ENCODE results near the gene TAPBP.
"Not testable (repeated sequence)": the region's sequence is repeated elsewhere in the genome, so short reads cannot be mapped to it uniquely, and the experiment has no call there.

The TAPBP gene

GRCh38 chr6:33278392-33278741 is 35.5 kb downstream of the TAPBP start:
- H3K9ac ChIP-seq (ENCODE audit: low read depth, low read length): no peak overlapping the region

GRCh38 chr6:33277663-33278391 is 36.1 kb downstream of the TAPBP start:
- Histone ChIP-seq H3K36me3 (ENCODE audit: control insufficient read depth, insufficient read depth, low read length) (peaks cover 52% of the 10 kb centered on the region), H3K9ac (ENCODE audit: low read depth, low read length) (peak overlapping the region; percentile 88), H3K9me3 (ENCODE audit: control insufficient read depth, insufficient read depth, low read length) (no peaks in the 10 kb centered on the region), H3K27me3 (ENCODE audit: control insufficient read depth, insufficient read depth, low read length) (no peaks in the 10 kb centered on the region), H3K4me3 (ENCODE audit: low read depth, low read length) (peak overlapping the region; percentile 76), H3K4me1 (ENCODE audit: control insufficient read depth, insufficient read depth, low read length) (peaks cover 12% of the 10 kb centered on the region)

More at GRCh38 chr6:33278392-33278741, 35.5 kb downstream of the TAPBP start:
- H3K27me3 ChIP-seq (ENCODE audit: control insufficient read depth, insufficient read depth, low read length): no peaks in the 10 kb centered on the region
- H3K4me1 ChIP-seq (ENCODE audit: control insufficient read depth, insufficient read depth, low read length): peaks cover 9% of the 10 kb centered on the region
- peaks cover 47% of the 10 kb centered on the region for H3K36me3 ChIP-seq (ENCODE audit: control insufficient read depth, insufficient read depth, low read length)
- no peaks in the 10 kb centered on the region for H3K9me3 ChIP-seq (ENCODE audit: control insufficient read depth, insufficient read depth, low read length)
- H3K4me3 ChIP-seq (ENCODE audit: low read depth, low read length): peak overlapping the region; percentile 76

- Histone ChIP-seq H3K27me3 (ENCODE audit: control insufficient read depth, insufficient read depth, low read length) (no peaks in the 10 kb centered on the region), H3K4me3 (ENCODE audit: low read depth, low read length) (peak within 1 kb of the TSS; percentile 93), H3K36me3 (ENCODE audit: control insufficient read depth, insufficient read depth, low read length) (peaks cover 56% of the 10 kb centered on the region), H3K9ac (ENCODE audit: low read depth, low read length) (peak within 1 kb of the TSS; percentile 88), H3K4me1 (ENCODE audit: control insufficient read depth, insufficient read depth, low read length) (peaks cover 12% of the 10 kb centered on the region), H3K9me3 (ENCODE audit: control insufficient read depth, insufficient read depth, low read length) (no peaks in the 10 kb centered on the region)
Observed at GRCh38 chr6:33276864-33277662, 36.8 kb downstream of the TAPBP start, which contains the start of gene B3GALT4. Gene B3GALT4, plus strand, starts transcription at chr6:33277123. Its CDS starts 297 bp downstream, at chr6:33277420.

- Histone ChIP-seq H3K9ac (ENCODE audit: low read depth, low read length) (no peak overlapping the region), H3K27me3 (ENCODE audit: control insufficient read depth, insufficient read depth, low read length) (no peaks in the 10 kb centered on the region), H3K4me1 (ENCODE audit: control insufficient read depth, insufficient read depth, low read length) (peaks cover 12% of the 10 kb centered on the region), H3K36me3 (ENCODE audit: control insufficient read depth, insufficient read depth, low read length) (peaks cover 56% of the 10 kb centered on the region), H3K9me3 (ENCODE audit: control insufficient read depth, insufficient read depth, low read length) (no peaks in the 10 kb centered on the region), H3K4me3 (ENCODE audit: low read depth, low read length) (peak overlapping the region; percentile 76)
Observed at GRCh38 chr6:33276581-33276863, 37.4 kb downstream of the TAPBP start.

DNA sequence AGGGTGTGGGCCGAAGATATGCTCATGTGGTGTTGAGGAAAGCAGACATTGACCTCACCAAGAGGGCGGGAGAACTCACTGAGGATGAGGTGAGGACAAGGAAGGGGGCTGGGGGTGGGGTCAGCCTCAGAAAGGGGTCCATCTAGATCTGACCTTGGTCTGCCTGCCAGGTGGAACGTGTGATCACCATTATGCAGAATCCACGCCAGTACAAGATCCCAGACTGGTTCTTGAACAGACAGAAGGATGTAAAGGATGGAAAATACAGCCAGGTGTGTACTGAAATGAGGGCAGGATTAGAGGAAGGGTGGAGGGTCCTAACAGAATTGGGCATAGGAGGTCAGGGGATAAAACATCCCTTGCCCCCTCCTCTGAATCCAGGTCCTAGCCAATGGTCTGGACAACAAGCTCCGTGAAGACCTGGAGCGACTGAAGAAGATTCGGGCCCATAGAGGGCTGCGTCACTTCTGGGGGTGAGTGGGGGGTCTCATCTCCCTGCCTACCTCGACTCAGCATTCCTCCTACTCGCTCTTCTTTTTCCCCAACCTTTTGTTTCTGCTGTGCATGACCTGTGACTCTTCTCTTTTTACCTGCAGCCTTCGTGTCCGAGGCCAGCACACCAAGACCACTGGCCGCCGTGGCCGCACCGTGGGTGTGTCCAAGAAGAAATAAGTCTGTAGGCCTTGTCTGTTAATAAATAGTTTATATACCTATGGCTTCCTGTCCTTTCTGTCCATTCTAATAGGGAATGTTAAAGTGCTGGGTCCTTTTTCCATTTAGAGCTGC is 37.9 kb downstream of the TAPBP start:
- peaks cover 12% of the 10 kb centered on the region for H3K4me1 ChIP-seq (ENCODE audit: control insufficient read depth, insufficient read depth, low read length)
- H3K9ac ChIP-seq (ENCODE audit: low read depth, low read length); H3K27me3 ChIP-seq (ENCODE audit: control insufficient read depth, insufficient read depth, low read length); H3K9me3 ChIP-seq (ENCODE audit: control insufficient read depth, insufficient read depth, low read length): not testable (repeated sequence)
- peak overlapping the region; percentile 93 for H3K4me3 ChIP-seq (ENCODE audit: low read depth, low read length)
- peaks cover 56% of the 10 kb centered on the region for H3K36me3 ChIP-seq (ENCODE audit: control insufficient read depth, insufficient read depth, low read length)

GRCh38 chr6:33273924-33274902 is 39.7 kb downstream of the TAPBP start:
- Histone ChIP-seq H3K27me3 (ENCODE audit: control insufficient read depth, insufficient read depth, low read length) (no peaks in the 10 kb centered on the region), H3K4me1 (ENCODE audit: control insufficient read depth, insufficient read depth, low read length) (peaks cover 12% of the 10 kb centered on the region), H3K4me3 (ENCODE audit: low read depth, low read length) (peak overlapping the region; percentile 93), H3K9ac (ENCODE audit: low read depth, low read length) (peak overlapping the region; percentile 100), H3K36me3 (ENCODE audit: control insufficient read depth, insufficient read depth, low read length) (peaks cover 42% of the 10 kb centered on the region), H3K9me3 (ENCODE audit: control insufficient read depth, insufficient read depth, low read length) (no peaks in the 10 kb centered on the region)

GRCh38 chr6:33273129-33273923 is 40.6 kb downstream of the TAPBP start:
- no peaks in the 10 kb centered on the region for H3K9me3 ChIP-seq (ENCODE audit: control insufficient read depth, insufficient read depth, low read length)
- H3K27me3 ChIP-seq (ENCODE audit: control insufficient read depth, insufficient read depth, low read length): no peaks in the 10 kb centered on the region
- H3K4me3 ChIP-seq (ENCODE audit: low read depth, low read length): peak overlapping the region; percentile 93
- peaks cover 12% of the 10 kb centered on the region for H3K4me1 ChIP-seq (ENCODE audit: control insufficient read depth, insufficient read depth, low read length)
- peaks cover 42% of the 10 kb centered on the region for H3K36me3 ChIP-seq (ENCODE audit: control insufficient read depth, insufficient read depth, low read length)
- peak overlapping the region; percentile 100 for H3K9ac ChIP-seq (ENCODE audit: low read depth, low read length)

DNA sequence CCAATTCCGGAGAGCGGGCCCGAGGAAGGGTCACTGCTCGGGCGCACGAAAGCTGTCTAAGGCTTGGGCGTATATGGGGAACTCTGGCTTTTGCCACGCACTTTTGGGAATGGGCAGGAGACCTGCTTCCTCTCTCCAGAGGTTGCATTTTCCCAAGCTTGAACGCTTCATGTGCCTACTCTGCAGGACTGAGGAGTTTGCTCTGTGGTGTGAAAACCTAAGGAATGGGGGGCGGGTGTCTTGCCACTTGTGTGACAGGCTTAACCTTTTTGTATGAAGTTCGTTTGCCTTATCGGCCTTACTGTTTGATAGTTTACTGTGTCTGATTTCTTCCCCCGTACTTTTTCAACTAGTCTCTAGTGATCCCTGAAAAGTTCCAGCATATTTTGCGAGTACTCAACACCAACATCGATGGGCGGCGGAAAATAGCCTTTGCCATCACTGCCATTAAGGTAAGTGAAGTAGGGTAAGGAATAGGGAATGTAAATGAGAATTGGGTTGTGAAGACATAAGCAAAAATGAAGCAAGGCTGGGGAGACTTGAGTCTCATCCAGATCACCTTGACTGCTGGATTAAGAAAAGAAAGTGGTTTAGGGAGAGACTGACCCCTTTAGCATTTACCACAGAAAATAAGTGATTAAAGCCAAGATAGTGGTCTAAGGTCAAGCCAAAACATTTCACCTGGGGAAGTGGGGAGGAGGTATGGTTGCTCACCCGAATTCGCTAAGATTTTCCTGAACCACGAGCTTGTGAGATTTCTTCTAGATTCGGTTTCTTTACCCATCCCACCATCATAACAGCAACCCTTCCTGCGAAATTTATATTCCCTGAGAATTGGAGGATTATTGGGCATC is 41.4 kb downstream of the TAPBP start:
- peaks cover 12% of the 10 kb centered on the region for H3K4me1 ChIP-seq (ENCODE audit: control insufficient read depth, insufficient read depth, low read length)
- peak overlapping the region; percentile 100 for H3K9ac ChIP-seq (ENCODE audit: low read depth, low read length)
- H3K36me3 ChIP-seq (ENCODE audit: control insufficient read depth, insufficient read depth, low read length): peaks cover 50% of the 10 kb centered on the region
- H3K27me3 ChIP-seq (ENCODE audit: control insufficient read depth, insufficient read depth, low read length): no peaks in the 10 kb centered on the region
- H3K9me3 ChIP-seq (ENCODE audit: control insufficient read depth, insufficient read depth, low read length): no peaks in the 10 kb centered on the region
- peak overlapping the region; percentile 93 for H3K4me3 ChIP-seq (ENCODE audit: low read depth, low read length)

- Histone ChIP-seq H3K27me3 (ENCODE audit: control insufficient read depth, insufficient read depth, low read length) (no peaks in the 10 kb centered on the region), H3K4me3 (ENCODE audit: low read depth, low read length) (peak within 1 kb of the TSS; percentile 93), H3K4me1 (ENCODE audit: control insufficient read depth, insufficient read depth, low read length) (peaks cover 12% of the 10 kb centered on the region), H3K9me3 (ENCODE audit: control insufficient read depth, insufficient read depth, low read length) (no peaks in the 10 kb centered on the region), H3K9ac (ENCODE audit: low read depth, low read length) (peak within 1 kb of the TSS; percentile 100), H3K36me3 (ENCODE audit: control insufficient read depth, insufficient read depth, low read length) (peaks cover 59% of the 10 kb centered on the region)
Observed at GRCh38 chr6:33271468-33272274, 42.2 kb downstream of the TAPBP start, which contains the start of the genes RPS18 and VPS52. Gene RPS18, plus strand, starts transcription at chr6:33272075. Its CDS starts 45 bp downstream, at chr6:33272120. Gene VPS52, minus strand, starts transcription at chr6:33271876. Its CDS starts 201 bp downstream, at chr6:33271675.

All from iPS-15b (cell line).